GM23248 (cell line): ENCODE measurements around the gene SVEP1. TPM values are rescaled to one million over a fixed set of nuclear protein-coding genes. Genes with fewer than 3 reads are reported as not detected.

Experiments used
- DNase-seq: peaks from one replicate; pipeline ENCODE4 v3.0.0-alpha.2; 2015
- H2AFZ ChIP-seq: fragments of 200-600 bp; sonication (generic); 2 replicates; pipeline ENCODE4 v1.6.1; 2016; ENCODE audit warnings: antibody characterized with exemption
- H3F3A ChIP-seq: fragments of 200-600 bp; sonication (generic); 2 replicates; pipeline ENCODE4 v1.6.1; 2016; ENCODE audit warnings: mild to moderate bottlenecking, antibody characterized with exemption, mixed run types; ENCODE audit not compliant: insufficient read depth
- H3K27ac ChIP-seq: fragments of 200-600 bp; sonication (generic); 2 replicates; pipeline ENCODE4 v1.5.1; 2016; ENCODE audit warnings: mild to moderate bottlenecking
- H3K27me3 ChIP-seq: fragments of 200-600 bp; sonication (generic); replicated peaks from 2 replicates; pipeline ENCODE4 v1.6.1; 2016; ENCODE audit warnings: mild to moderate bottlenecking; ENCODE audit not compliant: insufficient read depth
- H3K36me3 ChIP-seq: fragments of 200-600 bp; sonication (generic); 2 replicates; pipeline ENCODE4 v1.6.1; 2016; ENCODE audit warnings: low read depth, mild to moderate bottlenecking
- H3K4me1 ChIP-seq: fragments of 200-600 bp; sonication (generic); 2 replicates; pipeline ENCODE4 v1.6.1; 2016; ENCODE audit warnings: mild to moderate bottlenecking; ENCODE audit not compliant: insufficient read depth
- H3K4me2 ChIP-seq: fragments of 200-600 bp; sonication (generic); one replicate; pipeline ENCODE4 v1.6.1; 2016; ENCODE audit warnings: mild to moderate bottlenecking; ENCODE audit not compliant: unreplicated experiment
- H3K4me3 ChIP-seq: fragments of 200-600 bp; sonication (generic); 2 replicates; pipeline ENCODE4 v1.5.1; 2016; ENCODE audit warnings: mild to moderate bottlenecking
- H3K79me2 ChIP-seq: fragments of 200-600 bp; sonication (generic); 2 replicates; pipeline ENCODE4 v1.6.1; 2016; ENCODE audit warnings: mild to moderate bottlenecking; ENCODE audit not compliant: insufficient read depth
- H3K9ac ChIP-seq: fragments of 200-600 bp; sonication (generic); 2 replicates; pipeline ENCODE4 v1.6.1; 2016; ENCODE audit warnings: mild to moderate bottlenecking
- H3K9me2 ChIP-seq: fragments of 200-600 bp; sonication (generic); 2 replicates; pipeline ENCODE4 v1.6.1; 2016; ENCODE audit warnings: mixed run types, mild to moderate bottlenecking, moderate library complexity; ENCODE audit not compliant: insufficient read depth
- H3K9me3 ChIP-seq: fragments of 200-600 bp; sonication (generic); one replicate; pipeline ENCODE4 v1.6.1; 2017; ENCODE audit warnings: low read depth
- H4K20me1 ChIP-seq: fragments of 200-600 bp; sonication (generic); 2 replicates; pipeline ENCODE4 v1.6.0; 2016; ENCODE audit not compliant: insufficient read depth
- EZH2 ChIP-seq: fragments of 200-600 bp; sonication (generic); IDR thresholded peaks from 2 replicates; pipeline ENCODE4 v1.6.1; 2018; ENCODE audit warnings: antibody characterized with exemption, mild to moderate bottlenecking; ENCODE audit not compliant: insufficient read depth, poor library complexity, severe bottlenecking
- EZH2phosphoT487 ChIP-seq: fragments of 200-600 bp; sonication (generic); IDR thresholded peaks from 2 replicates; pipeline ENCODE4 v1.6.1; 2018; ENCODE audit warnings: antibody characterized with exemption, moderate library complexity, mild to moderate bottlenecking, low read depth; ENCODE audit not compliant: insufficient read depth
- WGBS, 2 experiments: methylation state at CpG; one replicate each; pipeline ENCODE4 v1.1.6; 2015 to 2017; ENCODE audit warnings: low lambda C conversion rate in 2 of 2, low coverage in 1 of 2; ENCODE audit errors: missing lambda C conversion rate in 2 of 2; 5-methylcytosine and 5-hydroxymethylcytosine counted together
- in situ Hi-C: fragments of 300-500 bp; cut with MboI; formaldehyde crosslinking; loops from 2 replicates; pipeline ENCODE4 v1.15.0; 2020
- polyA plus RNA-seq: library from polyadenylated mRNA; unstranded; fragments of >200 nt; fragmentation: Nextera tagmentation; extraction: Ambion mirVana; gene quantifications from 2 replicates; pipeline ENCODE4 v1.2.1, GENCODE V29; 2016
- total RNA-seq: library from RNA; depleted of rRNA; stranded (reverse); fragments of >200 nt; shearing (Covaris generic); gene quantifications from 2 replicates; pipeline ENCODE4 v1.2.3, GENCODE V29; 2014

The SVEP1 gene
- total and polyA plus RNA-seq, 2 experiments from 2014 or later = 13.6 to 47.3 TPM

DNA sequence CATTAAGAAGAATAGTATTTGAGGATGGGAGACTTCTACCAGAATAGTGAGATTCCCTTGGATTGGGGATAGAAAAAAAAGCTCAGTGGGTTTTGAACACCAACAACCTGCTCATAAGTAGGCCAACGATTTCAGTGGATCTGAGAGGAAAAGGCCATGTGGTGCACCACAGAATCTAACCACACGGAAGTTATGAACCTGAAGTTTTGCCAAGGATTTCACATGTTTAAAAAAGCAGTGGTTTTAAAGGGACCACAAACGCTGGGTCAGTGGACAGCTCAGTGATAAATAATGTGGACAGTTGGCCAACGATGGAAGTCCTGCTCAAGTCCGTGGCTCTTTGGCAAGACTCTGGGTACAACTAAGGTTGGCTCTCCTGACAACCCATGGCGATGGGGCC is 134.6 kb downstream of the SVEP1 start:
- in situ Hi-C loops = no loop called here
- H3K4me2 ChIP-seq = peak overlapping the region; percentile 29
- 46 to 48% methylated on average over 6 of the region's 6 CpGs for WGBS, 2 experiments
- no peaks in the 10 kb centered on the region for H4K20me1 ChIP-seq
- H3K4me3 ChIP-seq = no peak overlapping the region
- peaks cover 57% of the 10 kb centered on the region for H3F3A ChIP-seq
- no peak overlapping the region for H3K9ac ChIP-seq
- no peaks in the 10 kb centered on the region for H3K27me3 ChIP-seq
- no peak overlapping the region for H2AFZ ChIP-seq
- peak overlapping the region; percentile 89 for H3K27ac ChIP-seq
- no peaks in the 10 kb centered on the region for H3K9me2 ChIP-seq
- TF ChIP-seq EZH2phosphoT487 (no peak), EZH2 (no peak)
- H3K4me1 ChIP-seq = peaks cover 49% of the 10 kb centered on the region
- no peaks in the 10 kb centered on the region for H3K79me2 ChIP-seq
- peak; percentile 77 for DNase-seq
- peaks cover 42% of the 10 kb centered on the region for H3K36me3 ChIP-seq
- peaks cover 3% of the 10 kb centered on the region for H3K9me3 ChIP-seq

- in situ Hi-C loops = no loop called here
- Histone ChIP-seq H3K79me2 (no peaks in the 10 kb centered on the region), H3K9ac (peak overlapping the region; percentile 55), H3F3A (peaks cover 61% of the 10 kb centered on the region), H3K9me3 (peaks cover 3% of the 10 kb centered on the region), H3K9me2 (no peaks in the 10 kb centered on the region), H3K4me2 (peak overlapping the region; percentile 50), H3K4me1 (peaks cover 52% of the 10 kb centered on the region), H4K20me1 (no peaks in the 10 kb centered on the region), H3K27me3 (no peaks in the 10 kb centered on the region), H2AFZ (no peak overlapping the region), H3K36me3 (peaks cover 37% of the 10 kb centered on the region), H3K27ac (peak overlapping the region; percentile 89), H3K4me3 (peak overlapping the region; percentile 9; the same call in 1 of the 2 replicates)
- TF ChIP-seq EZH2 (no peak), EZH2phosphoT487 (no peak)
- DNase-seq = peak; percentile 85
These were observed 135.7 kb downstream of the SVEP1 start for GRCh38 chr9:110443866-110444220.

DNA sequence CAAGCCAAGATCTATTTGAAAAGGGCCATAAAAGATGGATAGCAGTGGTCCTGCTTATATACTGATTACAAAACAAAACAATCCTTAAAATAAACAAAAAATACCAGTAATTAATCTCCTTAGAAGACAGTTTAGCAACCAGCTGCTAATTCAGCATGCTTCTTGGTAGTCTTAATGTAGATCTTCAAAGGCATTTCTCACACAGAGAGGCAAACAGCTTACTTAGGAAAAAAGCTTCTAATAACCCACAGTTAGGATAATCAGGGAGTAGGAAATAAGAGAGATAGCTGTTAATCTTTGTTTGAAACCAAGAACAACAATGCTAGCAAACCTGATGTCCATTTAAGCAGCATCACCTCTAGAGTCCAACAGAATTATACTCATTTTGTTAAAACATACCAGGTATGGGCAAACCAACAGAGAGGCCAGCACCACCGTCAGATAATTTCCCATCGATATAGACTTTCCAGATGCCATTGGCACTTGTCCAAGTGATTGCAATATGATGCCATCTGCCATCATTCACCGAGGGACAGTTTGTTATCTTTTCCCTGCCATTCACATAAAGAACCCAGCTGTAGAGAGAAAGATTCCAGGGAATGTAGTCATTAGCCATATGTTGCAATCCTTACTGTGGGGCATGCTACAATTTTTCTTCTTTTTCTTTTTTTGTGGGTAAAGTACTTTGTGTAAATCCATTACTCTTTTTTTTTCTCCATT is 136.2 kb downstream of the SVEP1 start:
- H3K4me1 ChIP-seq = peaks cover 52% of the 10 kb centered on the region
- peaks cover 3% of the 10 kb centered on the region for H3K9me3 ChIP-seq
- H2AFZ ChIP-seq = no peak overlapping the region
- peaks cover 33% of the 10 kb centered on the region for H3K36me3 ChIP-seq
- no peaks in the 10 kb centered on the region for H4K20me1 ChIP-seq
- peak overlapping the region; percentile 89 for H3K27ac ChIP-seq
- H3K27me3 ChIP-seq = no peaks in the 10 kb centered on the region
- peak overlapping the region; percentile 9; the same call in 1 of the 2 replicates for H3K4me3 ChIP-seq
- H3K9ac ChIP-seq = peak overlapping the region; percentile 55; the same call in 1 of the 2 replicates
- H3F3A ChIP-seq = peaks cover 61% of the 10 kb centered on the region
- peak overlapping the region; percentile 50 for H3K4me2 ChIP-seq
- no peaks in the 10 kb centered on the region for H3K9me2 ChIP-seq
- peak; percentile 83 for DNase-seq
- H3K79me2 ChIP-seq = no peaks in the 10 kb centered on the region
- in situ Hi-C loops = no loop called here
- TF ChIP-seq EZH2phosphoT487 (no peak), EZH2 (no peak)
- WGBS, 2 experiments = 0 to 1% methylated on average over 3 of the region's 3 CpGs

DNA sequence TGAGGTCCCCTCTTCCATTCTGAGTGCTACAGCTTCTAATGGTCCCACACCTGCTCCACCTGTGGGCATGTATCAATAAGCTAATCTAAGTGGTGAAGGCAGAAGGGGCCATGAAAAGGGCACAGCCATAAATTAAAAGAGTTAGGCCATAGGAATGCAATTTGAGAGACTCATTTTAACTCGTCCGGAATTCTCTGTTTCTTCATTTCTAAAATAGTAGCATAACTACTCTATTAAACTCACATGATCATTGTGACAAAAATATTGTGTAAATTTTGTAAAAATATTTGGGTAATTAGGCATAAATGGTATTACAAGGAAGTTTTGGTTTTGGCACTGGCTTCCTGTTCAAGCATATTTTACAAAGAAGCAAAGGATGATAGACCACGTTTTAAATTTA is 138.7 kb downstream of the SVEP1 start:
- Histone ChIP-seq H3K4me3 (peak overlapping the region; percentile 34), H3K4me2 (peak overlapping the region; percentile 69)
- DNase-seq = peak; percentile 44

More for the DNA sequence above, 138.7 kb downstream of the SVEP1 start:
- Histone ChIP-seq H4K20me1 (no peaks in the 10 kb centered on the region), H3K36me3 (peaks cover 8% of the 10 kb centered on the region), H3K79me2 (no peaks in the 10 kb centered on the region), H3K9ac (0 out of 2 replicates have a peak overlapping the region, but pooled peaks have one; percentile 14), H3K27me3 (no peaks in the 10 kb centered on the region), H3K9me2 (no peaks in the 10 kb centered on the region), H3F3A (peaks cover 57% of the 10 kb centered on the region), H3K27ac (peak overlapping the region; percentile 62), H3K9me3 (no peaks in the 10 kb centered on the region), H2AFZ (no peak overlapping the region), H3K4me1 (peaks cover 52% of the 10 kb centered on the region)
- WGBS, 2 experiments = 12 to 15% methylated on average over 3 of the region's 3 CpGs
- TF ChIP-seq EZH2phosphoT487 (no peak), EZH2 (no peak)
- in situ Hi-C loops = no loop called here
